Breast epithelium (tissue), 4 donors: Measurements from ENCODE around the gene ARHGAP25. TPM values are rescaled to one million over a fixed set of nuclear protein-coding genes. Genes with fewer than 3 reads are reported as not detected.

Experiments used
- DNase-seq, 2 donors: peaks; one replicate each; pipeline ENCODE4 v3.0.0-alpha.2; 2019; ENCODE audit warnings: low spot score in 2 of 2
- H3K27ac ChIP-seq, 2 donors: fragments of 200-600 bp; sonication (generic) in 1 of 2; one replicate each; pipeline ENCODE4 v1.5.1; 2016 to 2019; ENCODE audit warnings: mild to moderate bottlenecking in 1 of 2
- H3K27me3 ChIP-seq, 2 donors: fragments of 200-600 bp; sonication (generic) in 1 of 2; one replicate each; pipeline versions ENCODE4 v1.5.1 to v1.6.0; 2017 to 2019; ENCODE audit warnings: control low read depth in 1 of 2, mild to moderate bottlenecking in 1 of 2
- H3K36me3 ChIP-seq: fragments of 200-600 bp; one replicate; pipeline ENCODE4 v1.5.1; 2019
- H3K4me1 ChIP-seq, 2 donors: fragments of 200-600 bp; sonication (generic); one replicate each; pipeline ENCODE4 v1.5.1; 2016 to 2019; ENCODE audit warnings: control low read depth in 1 of 2
- H3K4me3 ChIP-seq, 3 donors: fragments of 200-600 bp; sonication (generic); 1 replicate in 2 of 3; 2 replicates in 1 of 3; pipeline ENCODE4 v1.5.1; 2016 to 2019; ENCODE audit warnings: mild to moderate bottlenecking in 3 of 3, moderate library complexity in 2 of 3
- H3K9me3 ChIP-seq, 2 donors: fragments of 200-600 bp; sonication (generic) in 1 of 2; one replicate each; pipeline ENCODE4 v1.5.1; 2016 to 2019; ENCODE audit warnings: control low read depth in 1 of 2
- POLR2A ChIP-seq: fragments of 450-650 bp; IDR thresholded peaks from one replicate; pipeline ENCODE4 v1.6.1; 2016; ENCODE audit warnings: antibody characterized with exemption, mild to moderate bottlenecking, moderate library complexity
- POLR2AphosphoS5 ChIP-seq, 3 donors: sonication (generic); formaldehyde crosslinking; IDR thresholded peaks; one replicate each; pipeline ENCODE4 v1.6.1; 2017; ENCODE audit warnings: antibody characterized with exemption in 3 of 3
- intact Hi-C: fragments of 100-400 bp; cut with DNase I; formaldehyde crosslinking; loops from one replicate; pipeline ENCODE4 v1.15.1; 2023; ENCODE audit warnings: low total_unique reads
- total RNA-seq, 3 donors: library from RNA; depleted of rRNA; stranded (reverse); fragments of >200 nt; gene quantifications; one replicate each; pipeline ENCODE4 v1.1.0, GENCODE V29; 2016
- TF ChIP-seq, protein P1 (sequence below), 3 donors: fragments of 450-650 bp; IDR thresholded peaks; one replicate each; pipeline ENCODE4 v1.5.1; 2016 to 2017; ENCODE audit warnings: antibody characterized with exemption in 3 of 3, mild to moderate bottlenecking in 3 of 3, moderate library complexity in 3 of 3

ARHGAP25 gene
- total RNA-seq, 3 donors from 2014 or later: 7.8 to 10.8 (median 9.5) TPM

DNA sequence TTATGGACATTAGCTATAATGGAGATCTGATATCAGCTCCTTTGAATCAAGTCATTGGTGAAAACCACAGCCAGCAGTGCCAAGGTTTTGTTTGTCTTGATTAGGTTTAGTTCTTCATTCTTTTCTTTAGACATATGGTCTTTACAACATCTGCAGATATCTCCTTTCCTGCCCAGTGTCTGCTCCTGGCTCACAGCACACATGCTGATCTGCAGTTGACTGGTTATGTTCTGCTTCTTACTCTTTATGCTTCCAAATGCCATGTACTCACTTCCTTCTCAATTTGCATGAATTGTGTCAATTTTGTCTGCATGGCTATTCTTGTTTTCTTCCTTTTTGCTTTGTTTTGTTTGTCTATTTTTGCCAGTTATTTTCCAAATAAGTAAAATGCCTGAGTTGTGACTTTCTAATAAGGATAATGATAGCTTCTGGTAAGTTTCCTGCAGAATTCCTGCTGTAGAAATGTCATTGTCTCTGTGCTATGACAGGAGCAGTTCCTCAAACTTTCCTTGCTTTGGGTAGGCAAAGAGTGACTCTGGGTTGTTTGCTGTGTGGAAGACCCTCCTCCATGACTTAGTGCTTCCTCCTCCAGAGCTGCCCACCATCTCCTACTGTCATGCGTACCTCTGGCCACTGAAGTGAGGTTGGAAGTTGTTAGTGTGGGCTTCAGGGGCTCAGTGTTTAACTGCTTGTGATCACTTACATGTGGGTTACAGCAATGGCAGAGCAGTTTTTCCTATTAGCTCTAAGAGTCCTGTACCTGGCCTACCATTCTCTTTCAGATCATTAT lies 8.2 kb downstream of the ARHGAP25 start:
- no peaks in the 10 kb centered on the region for H3K36me3 ChIP-seq
- no peaks in the 10 kb centered on the region for H3K4me1 ChIP-seq
- TF ChIP-seq POLR2A (no peak), POLR2AphosphoS5 (IDR thresholded peaks at IDR 0.05) (no peak)
- TF ChIP-seq, protein P1, sequence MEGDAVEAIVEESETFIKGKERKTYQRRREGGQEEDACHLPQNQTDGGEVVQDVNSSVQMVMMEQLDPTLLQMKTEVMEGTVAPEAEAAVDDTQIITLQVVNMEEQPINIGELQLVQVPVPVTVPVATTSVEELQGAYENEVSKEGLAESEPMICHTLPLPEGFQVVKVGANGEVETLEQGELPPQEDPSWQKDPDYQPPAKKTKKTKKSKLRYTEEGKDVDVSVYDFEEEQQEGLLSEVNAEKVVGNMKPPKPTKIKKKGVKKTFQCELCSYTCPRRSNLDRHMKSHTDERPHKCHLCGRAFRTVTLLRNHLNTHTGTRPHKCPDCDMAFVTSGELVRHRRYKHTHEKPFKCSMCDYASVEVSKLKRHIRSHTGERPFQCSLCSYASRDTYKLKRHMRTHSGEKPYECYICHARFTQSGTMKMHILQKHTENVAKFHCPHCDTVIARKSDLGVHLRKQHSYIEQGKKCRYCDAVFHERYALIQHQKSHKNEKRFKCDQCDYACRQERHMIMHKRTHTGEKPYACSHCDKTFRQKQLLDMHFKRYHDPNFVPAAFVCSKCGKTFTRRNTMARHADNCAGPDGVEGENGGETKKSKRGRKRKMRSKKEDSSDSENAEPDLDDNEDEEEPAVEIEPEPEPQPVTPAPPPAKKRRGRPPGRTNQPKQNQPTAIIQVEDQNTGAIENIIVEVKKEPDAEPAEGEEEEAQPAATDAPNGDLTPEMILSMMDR (IDR thresholded peaks at IDR 0.05): no peak
- H3K27me3 ChIP-seq: no peaks in the 10 kb centered on the region
- DNase-seq: no peak
- no peak overlapping the region for H3K27ac ChIP-seq
- no peaks in the 10 kb centered on the region for H3K9me3 ChIP-seq
- intact Hi-C loops: no loop called here
- no peak overlapping the region for H3K4me3 ChIP-seq

DNA sequence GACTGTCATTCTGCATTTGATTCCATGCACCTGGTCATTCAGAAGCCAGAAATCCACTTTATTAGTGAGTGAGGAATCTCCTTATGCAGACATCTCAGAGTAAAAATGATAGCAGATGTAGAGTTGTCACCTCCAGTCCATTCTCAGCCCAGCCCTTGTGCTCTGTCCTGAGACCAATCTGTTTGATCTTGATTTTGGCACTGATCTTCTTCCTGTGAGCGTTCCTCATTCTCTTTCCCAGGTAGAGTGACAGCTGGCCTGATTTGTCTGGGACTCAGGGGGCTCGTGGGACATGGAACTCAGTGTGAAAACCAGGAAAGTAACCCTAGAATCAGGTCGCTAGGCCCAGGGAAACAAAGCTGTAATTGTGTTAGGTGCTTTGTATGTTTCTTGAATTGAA lies 8.9 kb downstream of the ARHGAP25 start:
- Histone ChIP-seq H3K36me3 (no peaks in the 10 kb centered on the region), H3K9me3 (no peaks in the 10 kb centered on the region), H3K27me3 (no peaks in the 10 kb centered on the region), H3K4me1 (no peaks in the 10 kb centered on the region), H3K4me3 (no peak overlapping the region), H3K27ac (no peak overlapping the region)
- intact Hi-C loops: no loop called here
- DNase-seq: no peak
- TF ChIP-seq POLR2A: no peak
- TF ChIP-seq, protein P1 (IDR thresholded peaks at IDR 0.05): no peak
- TF ChIP-seq POLR2AphosphoS5 (IDR thresholded peaks at IDR 0.05): no peak

GRCh38 chr2:68744366-68744912 lies 9.8 kb downstream of the ARHGAP25 start:
- TF ChIP-seq POLR2AphosphoS5 (IDR thresholded peaks at IDR 0.05): no peak
- TF ChIP-seq POLR2A: no peak
- TF ChIP-seq, protein P1 (IDR thresholded peaks at IDR 0.05): no peak
- no peak for DNase-seq
- no peaks in the 10 kb centered on the region for H3K36me3 ChIP-seq
- H3K27me3 ChIP-seq: no peaks in the 10 kb centered on the region
- no peaks in the 10 kb centered on the region for H3K9me3 ChIP-seq
- intact Hi-C loops: no loop called here
- H3K4me1 ChIP-seq: no peaks in the 10 kb centered on the region
- peak overlapping the region in 1 of 2 donors; percentile 2 for H3K27ac ChIP-seq
- no peak overlapping the region for H3K4me3 ChIP-seq

GRCh38 chr2:68745006-68745405 lies 10.4 kb downstream of the ARHGAP25 start:
- Histone ChIP-seq H3K4me1 (no peaks in the 10 kb centered on the region), H3K9me3 (no peaks in the 10 kb centered on the region), H3K27me3 (no peaks in the 10 kb centered on the region), H3K36me3 (no peaks in the 10 kb centered on the region), H3K4me3 (no peak overlapping the region), H3K27ac (no peak overlapping the region)
- TF ChIP-seq, protein P1 (IDR thresholded peaks at IDR 0.05): no peak
- TF ChIP-seq POLR2A: no peak
- no peak for TF ChIP-seq POLR2AphosphoS5 (IDR thresholded peaks at IDR 0.05)
- intact Hi-C loops: no loop called here
- DNase-seq: no peak

GRCh38 chr2:68746408-68746807 lies 11.8 kb downstream of the ARHGAP25 start:
- intact Hi-C loops: no loop called here
- DNase-seq: no peak
- Histone ChIP-seq H3K4me3 (no peak overlapping the region), H3K27me3 (no peaks in the 10 kb centered on the region), H3K4me1 (no peaks in the 10 kb centered on the region), H3K27ac (no peak overlapping the region), H3K36me3 (no peaks in the 10 kb centered on the region), H3K9me3 (no peaks in the 10 kb centered on the region)
- TF ChIP-seq POLR2AphosphoS5 (IDR thresholded peaks at IDR 0.05) (no peak), POLR2A (no peak)
- TF ChIP-seq, protein P1 (IDR thresholded peaks at IDR 0.05): no peak
